HG02678 (cell line): Measurements from ENCODE around the gene NUP54.

Source experiments
- ATAC-seq: cut with Tn5 transposase; IDR thresholded peaks from one replicate; pipeline ENCODE4 v1.9.1; 2021; ENCODE audit warnings: mild to moderate bottlenecking, moderate library complexity; ENCODE audit not compliant: unreplicated experiment

The NUP54 gene

GRCh38 chr4:76148142-76148865 is at the start of gene NUP54:
NUP54 (minus strand) TSS chr4:76148397; CDS start chr4:76148374, 23 bp downstream.
- peak; percentile 99 for ATAC-seq

- ATAC-seq: no peak
Measured at GRCh38 chr4:76197031-76197743, 49.0 kb upstream of the NUP54 start.

GRCh38 chr4:76196376-76196775 is 48.2 kb upstream of the NUP54 start:
- ATAC-seq: no peak

- no peak for ATAC-seq
Measured at GRCh38 chr4:76195326-76195725, 47.1 kb upstream of the NUP54 start.

- ATAC-seq: no peak
Measured at GRCh38 chr4:76194325-76194724, 46.1 kb upstream of the NUP54 start.

GRCh38 chr4:76192236-76192635 is 44.0 kb upstream of the NUP54 start:
- no peak for ATAC-seq

- no peak for ATAC-seq
Measured at GRCh38 chr4:76188557-76188956, 40.4 kb upstream of the NUP54 start.

- no peak for ATAC-seq
Measured at GRCh38 chr4:76188149-76188548, 40.0 kb upstream of the NUP54 start.

GRCh38 chr4:76187152-76187551 is 39.0 kb upstream of the NUP54 start:
- ATAC-seq: no peak

- ATAC-seq: no peak
Measured at GRCh38 chr4:76182463-76182862, 34.3 kb upstream of the NUP54 start.

GRCh38 chr4:76179398-76180318 is 31.5 kb upstream of the NUP54 start:
- peak; percentile 88 for ATAC-seq

GRCh38 chr4:76178296-76178695 is 30.1 kb upstream of the NUP54 start:
- no peak for ATAC-seq

- no peak for ATAC-seq
Measured at GRCh38 chr4:76177709-76178108, 29.5 kb upstream of the NUP54 start.

GRCh38 chr4:76175336-76175735 is 27.1 kb upstream of the NUP54 start:
- no peak for ATAC-seq

GRCh38 chr4:76174216-76174615 is 26.0 kb upstream of the NUP54 start:
- ATAC-seq: no peak

- ATAC-seq: no peak
Measured at GRCh38 chr4:76168688-76169087, 20.5 kb upstream of the NUP54 start.

- no peak for ATAC-seq
Measured at GRCh38 chr4:76166480-76166879, 18.3 kb upstream of the NUP54 start.

- ATAC-seq: no peak
Measured at GRCh38 chr4:76160355-76160754, 12.2 kb upstream of the NUP54 start.

GRCh38 chr4:76156635-76157034 is 8.4 kb upstream of the NUP54 start:
- no peak for ATAC-seq

GRCh38 chr4:76155979-76156378 is 7.8 kb upstream of the NUP54 start:
- ATAC-seq: no peak

- no peak for ATAC-seq
Measured at GRCh38 chr4:76153356-76153755, 5.2 kb upstream of the NUP54 start.
